ENCODE results near the gene SRPK1.

Gene SRPK1

DNA sequence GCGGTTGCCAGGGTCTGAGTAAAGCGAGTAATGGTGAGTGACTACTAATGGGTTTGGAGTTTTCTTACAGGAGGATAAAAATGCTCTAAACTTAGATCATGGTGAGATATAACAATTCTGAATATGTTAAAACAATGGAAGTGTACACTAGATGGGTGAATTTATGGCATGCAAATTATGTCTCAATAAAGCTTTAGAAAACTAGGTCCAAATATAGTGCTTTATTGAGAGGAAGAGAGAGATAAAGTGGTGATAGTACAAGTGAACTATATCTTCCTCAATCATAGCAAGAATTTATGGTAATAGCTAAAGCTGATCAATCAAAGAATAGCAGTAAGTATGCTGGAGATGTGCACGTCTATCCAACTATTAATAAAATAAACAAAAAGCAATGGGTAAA, 23.9 kb downstream of the SRPK1 start:
- Histone ChIP-seq H3K27me3 (replicated peaks; ENCODE audit: control insufficient read depth, insufficient read depth, low read length) (no peaks in the 10 kb centered on the region), H3K9ac (ENCODE audit: low read length) (no peak overlapping the region), H3K4me1 (ENCODE audit: control insufficient read depth, insufficient read depth, low read length) (no peaks in the 10 kb centered on the region), H3K9me3 (ENCODE audit: control insufficient read depth, low read length) (no peaks in the 10 kb centered on the region), H3K36me3 (ENCODE audit: control insufficient read depth, insufficient read depth, low read length, severe bottlenecking) (no peaks in the 10 kb centered on the region), H3K4me3 (ENCODE audit: low read length) (no peak overlapping the region)
- DNase-seq (ENCODE audit: low read depth) = no peak

DNA sequence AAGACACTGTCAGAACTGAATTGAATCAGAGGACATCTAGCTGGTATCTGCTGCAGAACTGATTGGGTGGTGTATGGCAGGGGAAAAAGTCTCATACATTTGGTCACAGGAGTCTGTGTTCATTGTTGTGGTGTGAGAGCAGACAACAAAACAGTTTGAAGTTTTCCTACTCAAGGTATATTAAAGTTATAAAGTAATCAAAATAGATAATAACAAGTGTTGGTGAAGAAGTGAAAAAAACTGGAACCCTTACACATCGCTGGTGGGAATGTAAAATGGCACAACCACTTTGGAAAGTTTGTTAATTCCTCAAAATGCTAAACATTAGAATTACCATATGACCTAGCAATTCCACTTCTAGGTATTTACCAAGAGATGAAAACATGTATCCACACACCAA, 24.7 kb downstream of the SRPK1 start:
- Histone ChIP-seq H3K4me1 (ENCODE audit: control insufficient read depth, insufficient read depth, low read length) (no peaks in the 10 kb centered on the region), H3K36me3 (ENCODE audit: control insufficient read depth, insufficient read depth, low read length, severe bottlenecking) (no peaks in the 10 kb centered on the region), H3K9ac (ENCODE audit: low read length) (no peak overlapping the region), H3K27me3 (replicated peaks; ENCODE audit: control insufficient read depth, insufficient read depth, low read length) (no peaks in the 10 kb centered on the region), H3K4me3 (ENCODE audit: low read length) (no peak overlapping the region), H3K9me3 (ENCODE audit: control insufficient read depth, low read length) (no peaks in the 10 kb centered on the region)
- DNase-seq (ENCODE audit: low read depth) = no peak

DNA sequence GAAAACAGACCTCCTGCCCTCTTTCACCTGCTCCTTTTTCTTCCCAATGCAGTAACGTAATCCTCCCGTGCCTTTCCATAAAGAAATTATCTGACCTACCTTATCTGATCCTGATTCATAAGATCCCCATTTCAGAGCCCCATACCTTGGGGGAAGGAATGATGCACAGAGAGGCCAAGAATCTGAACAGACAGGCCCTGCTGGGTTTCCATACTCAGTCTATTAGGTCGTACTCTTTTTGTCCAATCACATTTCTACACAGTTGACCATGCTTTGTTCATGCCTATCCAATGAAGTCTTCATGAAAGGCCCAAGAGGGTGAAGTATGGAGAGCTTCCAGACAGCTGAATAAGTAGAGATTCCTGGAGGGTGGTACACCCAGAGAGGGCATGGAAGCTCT, 25.3 kb downstream of the SRPK1 start:
- H3K4me3 ChIP-seq (ENCODE audit: low read length) = no peak overlapping the region
- no peak overlapping the region for H3K9ac ChIP-seq (ENCODE audit: low read length)
- H3K27me3 ChIP-seq (replicated peaks; ENCODE audit: control insufficient read depth, insufficient read depth, low read length) = no peaks in the 10 kb centered on the region
- no peak for DNase-seq (ENCODE audit: low read depth)
- H3K36me3 ChIP-seq (ENCODE audit: control insufficient read depth, insufficient read depth, low read length, severe bottlenecking) = peaks cover 3% of the 10 kb centered on the region
- no peaks in the 10 kb centered on the region for H3K4me1 ChIP-seq (ENCODE audit: control insufficient read depth, insufficient read depth, low read length)
- no peaks in the 10 kb centered on the region for H3K9me3 ChIP-seq (ENCODE audit: control insufficient read depth, low read length)

DNA sequence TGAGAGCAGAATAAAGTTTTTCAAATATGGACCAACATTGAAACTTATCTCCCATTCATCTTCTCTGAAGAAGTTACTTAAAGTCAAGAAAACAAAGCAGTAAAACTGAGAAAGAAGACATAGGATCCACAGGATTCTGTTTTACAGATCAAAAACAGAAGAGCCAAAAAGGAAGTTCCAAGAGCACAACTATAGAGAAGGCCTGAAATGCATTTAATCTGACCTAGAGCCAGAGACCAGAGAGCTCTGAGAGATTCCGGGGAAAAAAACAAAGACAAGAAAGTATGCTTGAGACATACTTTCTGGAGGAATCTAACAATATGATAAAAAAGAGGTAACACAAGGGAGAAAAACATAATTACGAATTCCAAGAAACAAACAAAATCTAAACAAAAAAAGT, 26.1 kb downstream of the SRPK1 start:
- no peak overlapping the region for H3K9ac ChIP-seq (ENCODE audit: low read length)
- DNase-seq (ENCODE audit: low read depth) = no peak
- no peaks in the 10 kb centered on the region for H3K27me3 ChIP-seq (replicated peaks; ENCODE audit: control insufficient read depth, insufficient read depth, low read length)
- H3K36me3 ChIP-seq (ENCODE audit: control insufficient read depth, insufficient read depth, low read length, severe bottlenecking) = peaks cover 8% of the 10 kb centered on the region
- H3K4me1 ChIP-seq (ENCODE audit: control insufficient read depth, insufficient read depth, low read length) = no peaks in the 10 kb centered on the region
- no peak overlapping the region for H3K4me3 ChIP-seq (ENCODE audit: low read length)
- H3K9me3 ChIP-seq (ENCODE audit: control insufficient read depth, low read length) = no peaks in the 10 kb centered on the region

DNA sequence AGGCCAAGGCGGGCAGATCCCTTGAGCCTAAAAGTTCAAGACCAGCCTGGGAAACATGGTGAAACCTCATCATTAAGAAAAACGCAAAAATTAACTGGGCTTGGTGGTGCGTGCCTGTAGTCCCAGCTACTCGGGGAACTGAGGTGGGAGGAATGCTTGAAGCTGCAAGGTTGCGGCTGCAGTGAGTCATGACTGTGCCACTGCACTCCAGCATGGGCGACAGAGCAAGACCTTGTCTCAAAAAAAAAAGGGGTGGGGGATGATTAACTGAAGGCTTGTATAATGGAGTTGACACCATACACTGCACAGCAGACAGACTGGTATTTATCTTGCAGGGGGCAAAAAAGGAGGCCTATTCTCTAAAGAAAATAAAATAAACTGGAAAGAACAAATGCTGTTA, 27.7 kb downstream of the SRPK1 start:
- Histone ChIP-seq H3K36me3 (ENCODE audit: control insufficient read depth, insufficient read depth, low read length, severe bottlenecking) (peaks cover 13% of the 10 kb centered on the region), H3K9me3 (ENCODE audit: control insufficient read depth, low read length) (no peaks in the 10 kb centered on the region), H3K4me3 (ENCODE audit: low read length) (no peak overlapping the region), H3K27me3 (replicated peaks; ENCODE audit: control insufficient read depth, insufficient read depth, low read length) (no peaks in the 10 kb centered on the region), H3K9ac (ENCODE audit: low read length) (no peak overlapping the region), H3K4me1 (ENCODE audit: control insufficient read depth, insufficient read depth, low read length) (no peaks in the 10 kb centered on the region)
- no peak for DNase-seq (ENCODE audit: low read depth)

DNA sequence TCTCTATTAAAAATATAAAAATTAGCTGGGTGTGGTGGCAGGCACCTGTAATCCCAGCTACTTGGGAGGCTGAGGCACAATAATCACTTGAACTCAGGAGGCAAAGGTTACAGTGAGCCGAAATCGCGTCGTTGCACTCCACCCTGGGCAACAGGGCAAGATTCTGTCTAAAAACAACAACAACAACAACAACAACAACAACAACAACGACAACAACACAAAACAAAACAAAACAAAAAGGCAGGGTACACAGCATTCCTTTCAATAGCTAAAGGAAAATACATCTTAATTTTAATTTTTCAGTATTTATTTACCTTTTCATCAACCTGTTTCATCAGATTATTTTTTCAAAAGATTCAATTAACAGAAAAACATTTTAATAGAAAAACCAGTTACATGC, 28.4 kb downstream of the SRPK1 start:
- H3K27me3 ChIP-seq (replicated peaks; ENCODE audit: control insufficient read depth, insufficient read depth, low read length) = no peaks in the 10 kb centered on the region
- H3K4me1 ChIP-seq (ENCODE audit: control insufficient read depth, insufficient read depth, low read length) = no peaks in the 10 kb centered on the region
- H3K4me3 ChIP-seq (ENCODE audit: low read length) = no peak overlapping the region
- peaks cover 20% of the 10 kb centered on the region for H3K36me3 ChIP-seq (ENCODE audit: control insufficient read depth, insufficient read depth, low read length, severe bottlenecking)
- H3K9me3 ChIP-seq (ENCODE audit: control insufficient read depth, low read length) = no peaks in the 10 kb centered on the region
- DNase-seq (ENCODE audit: low read depth) = no peak
- H3K9ac ChIP-seq (ENCODE audit: low read length) = no peak overlapping the region

DNA sequence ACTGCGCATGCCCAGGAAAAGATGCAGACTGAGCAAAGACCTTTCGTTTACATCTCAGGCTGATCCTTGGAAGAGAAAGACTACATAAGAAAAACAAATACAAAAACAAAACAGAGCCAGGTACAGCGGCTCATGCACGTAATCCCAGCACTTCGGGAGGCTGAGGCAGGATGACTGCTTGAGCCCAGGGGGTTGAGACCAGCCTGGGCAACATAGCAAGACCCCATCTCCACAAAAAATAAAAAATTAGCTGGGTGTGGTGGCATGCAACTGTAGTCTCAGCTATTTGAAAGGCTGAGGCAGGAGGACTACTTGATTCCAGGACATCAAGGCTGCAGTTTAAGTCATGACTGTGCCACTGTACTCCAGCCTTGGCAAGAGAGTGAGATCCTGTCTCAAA, 41.7 kb downstream of the SRPK1 start:
- Histone ChIP-seq H3K4me1 (ENCODE audit: control insufficient read depth, insufficient read depth, low read length) (no peaks in the 10 kb centered on the region), H3K36me3 (ENCODE audit: control insufficient read depth, insufficient read depth, low read length, severe bottlenecking) (peaks cover 50% of the 10 kb centered on the region), H3K27me3 (replicated peaks; ENCODE audit: control insufficient read depth, insufficient read depth, low read length) (no peaks in the 10 kb centered on the region), H3K9me3 (ENCODE audit: control insufficient read depth, low read length) (peaks cover 25% of the 10 kb centered on the region), H3K9ac (ENCODE audit: low read length) (no peak overlapping the region), H3K4me3 (ENCODE audit: low read length) (no peak overlapping the region)
- DNase-seq (ENCODE audit: low read depth) = no peak

DNA sequence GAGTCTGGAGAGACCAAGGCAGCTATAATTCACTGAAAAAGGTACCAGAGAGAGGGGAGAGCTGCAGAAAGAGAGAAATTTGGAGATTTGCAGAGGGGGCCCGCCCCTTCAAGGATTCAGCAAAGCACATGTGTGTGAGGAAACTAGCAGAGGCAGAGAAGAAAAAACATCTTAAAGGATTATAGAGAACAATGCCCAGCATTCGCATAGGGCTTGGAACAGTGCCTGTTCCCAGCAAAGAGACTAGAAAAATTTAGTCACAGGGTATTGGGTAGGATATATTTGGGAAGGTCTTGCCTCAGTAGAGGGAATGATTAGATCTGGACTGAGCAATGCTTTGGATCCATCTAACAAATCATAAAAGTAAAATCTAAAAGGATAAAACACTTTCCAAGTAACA, 44.0 kb downstream of the SRPK1 start:
- peaks cover 39% of the 10 kb centered on the region for H3K36me3 ChIP-seq (ENCODE audit: control insufficient read depth, insufficient read depth, low read length, severe bottlenecking)
- no peak overlapping the region for H3K4me3 ChIP-seq (ENCODE audit: low read length)
- no peaks in the 10 kb centered on the region for H3K27me3 ChIP-seq (replicated peaks; ENCODE audit: control insufficient read depth, insufficient read depth, low read length)
- H3K4me1 ChIP-seq (ENCODE audit: control insufficient read depth, insufficient read depth, low read length) = no peaks in the 10 kb centered on the region
- peaks cover 24% of the 10 kb centered on the region for H3K9me3 ChIP-seq (ENCODE audit: control insufficient read depth, low read length)
- no peak overlapping the region for H3K9ac ChIP-seq (ENCODE audit: low read length)
- peak; percentile 9 for DNase-seq (ENCODE audit: low read depth)

DNA sequence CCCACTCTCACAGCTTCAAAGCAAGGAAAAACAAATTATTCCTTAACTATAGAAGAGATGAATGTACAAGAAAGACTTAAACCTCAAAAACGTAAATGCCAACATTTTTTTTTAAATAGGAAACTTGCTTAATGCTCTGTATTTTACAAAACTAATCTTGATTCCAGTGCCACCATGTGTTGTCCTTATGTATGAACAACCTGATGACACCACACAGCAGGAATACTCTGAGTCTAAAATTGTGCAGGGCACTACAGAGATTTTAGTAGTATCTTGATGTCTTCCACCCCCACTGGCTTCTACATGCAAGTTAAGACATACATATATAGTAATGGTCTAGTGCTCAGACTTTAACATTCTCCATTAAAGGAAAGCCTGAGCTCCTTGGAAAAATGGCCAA, 46.2 kb downstream of the SRPK1 start:
- H3K9me3 ChIP-seq (ENCODE audit: control insufficient read depth, low read length) = peaks cover 4% of the 10 kb centered on the region
- peaks cover 35% of the 10 kb centered on the region for H3K36me3 ChIP-seq (ENCODE audit: control insufficient read depth, insufficient read depth, low read length, severe bottlenecking)
- H3K4me3 ChIP-seq (ENCODE audit: low read length) = no peak overlapping the region
- no peaks in the 10 kb centered on the region for H3K4me1 ChIP-seq (ENCODE audit: control insufficient read depth, insufficient read depth, low read length)
- H3K27me3 ChIP-seq (replicated peaks; ENCODE audit: control insufficient read depth, insufficient read depth, low read length) = no peaks in the 10 kb centered on the region
- no peak overlapping the region for H3K9ac ChIP-seq (ENCODE audit: low read length)
- DNase-seq (ENCODE audit: low read depth) = no peak

DNA sequence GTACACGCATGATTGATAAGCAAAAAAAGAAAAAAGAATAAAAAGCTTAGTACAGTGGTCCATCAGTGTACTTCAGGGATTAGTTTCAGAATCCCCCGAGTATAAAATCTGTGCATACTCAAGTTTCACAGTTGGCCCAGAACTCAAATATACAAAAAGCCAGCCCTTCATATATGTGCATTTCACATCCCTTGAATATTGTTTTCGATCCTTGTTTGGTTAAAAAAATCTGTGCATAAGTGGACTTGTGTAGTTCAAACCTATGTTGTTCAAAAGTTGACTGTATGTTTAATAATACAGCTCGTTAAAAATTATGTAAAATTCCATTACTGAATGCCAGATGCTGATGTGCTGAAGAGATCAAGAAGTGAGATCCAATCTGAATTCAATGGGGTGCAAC, 61.5 kb downstream of the SRPK1 start:
- no peaks in the 10 kb centered on the region for H3K9me3 ChIP-seq (ENCODE audit: control insufficient read depth, low read length)
- no peaks in the 10 kb centered on the region for H3K4me1 ChIP-seq (ENCODE audit: control insufficient read depth, insufficient read depth, low read length)
- H3K36me3 ChIP-seq (ENCODE audit: control insufficient read depth, insufficient read depth, low read length, severe bottlenecking) = peaks cover 65% of the 10 kb centered on the region
- H3K4me3 ChIP-seq (ENCODE audit: low read length) = no peak overlapping the region
- H3K27me3 ChIP-seq (replicated peaks; ENCODE audit: control insufficient read depth, insufficient read depth, low read length) = no peaks in the 10 kb centered on the region
- no peak for DNase-seq (ENCODE audit: low read depth)
- H3K9ac ChIP-seq (ENCODE audit: low read length) = no peak overlapping the region

DNA sequence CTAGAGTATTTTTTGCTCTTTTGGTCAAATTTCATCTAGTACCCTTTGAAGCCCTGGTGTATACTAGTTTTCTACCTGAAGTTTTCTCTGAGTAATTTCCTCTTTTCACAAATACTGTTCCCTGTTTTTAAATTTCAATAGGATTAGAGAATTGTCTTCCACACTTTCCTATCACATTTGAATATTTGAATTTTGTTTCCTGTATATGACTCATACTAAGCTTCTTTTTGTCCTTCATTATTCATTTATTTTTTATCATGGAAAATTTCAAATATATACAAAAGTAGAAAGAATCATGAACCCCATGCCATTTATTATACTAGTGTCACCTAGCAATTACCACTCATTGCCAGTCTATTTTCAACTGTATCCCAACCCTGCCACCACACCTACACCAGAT, 63.0 kb downstream of the SRPK1 start:
- DNase-seq (ENCODE audit: low read depth) = no peak
- H3K27me3 ChIP-seq (replicated peaks; ENCODE audit: control insufficient read depth, insufficient read depth, low read length) = no peaks in the 10 kb centered on the region
- H3K9ac ChIP-seq (ENCODE audit: low read length) = no peak overlapping the region
- no peaks in the 10 kb centered on the region for H3K9me3 ChIP-seq (ENCODE audit: control insufficient read depth, low read length)
- no peak overlapping the region for H3K4me3 ChIP-seq (ENCODE audit: low read length)
- peaks cover 66% of the 10 kb centered on the region for H3K36me3 ChIP-seq (ENCODE audit: control insufficient read depth, insufficient read depth, low read length, severe bottlenecking)
- no peaks in the 10 kb centered on the region for H3K4me1 ChIP-seq (ENCODE audit: control insufficient read depth, insufficient read depth, low read length)

DNA sequence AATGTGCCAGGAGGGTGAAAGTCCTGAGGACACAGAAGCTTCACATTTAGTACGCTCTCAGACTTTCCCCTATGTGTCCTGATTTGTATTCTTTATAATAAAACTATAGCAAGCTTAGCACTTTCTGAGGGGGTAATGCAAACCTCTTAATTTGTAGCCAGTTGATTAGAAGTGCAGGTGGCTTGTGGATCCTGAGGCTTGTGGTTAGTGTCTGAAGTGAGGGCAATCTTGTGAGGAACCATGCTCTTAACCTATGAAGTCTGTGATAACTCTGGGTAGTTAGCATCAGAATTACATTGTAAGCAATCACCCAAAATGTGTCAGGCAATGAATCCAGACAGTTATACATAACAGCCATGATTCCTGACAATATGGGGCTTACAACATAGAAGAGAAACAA, 64.6 kb downstream of the SRPK1 start:
- Histone ChIP-seq H3K4me3 (ENCODE audit: low read length) (no peak overlapping the region), H3K9ac (ENCODE audit: low read length) (no peak overlapping the region), H3K36me3 (ENCODE audit: control insufficient read depth, insufficient read depth, low read length, severe bottlenecking) (peaks cover 69% of the 10 kb centered on the region), H3K4me1 (ENCODE audit: control insufficient read depth, insufficient read depth, low read length) (no peaks in the 10 kb centered on the region), H3K9me3 (ENCODE audit: control insufficient read depth, low read length) (no peaks in the 10 kb centered on the region), H3K27me3 (replicated peaks; ENCODE audit: control insufficient read depth, insufficient read depth, low read length) (no peaks in the 10 kb centered on the region)
- DNase-seq (ENCODE audit: low read depth) = no peak

Measured in adipocyte (in vitro differentiated cells).